ENCODE data around the gene KIF5B.

DNA sequence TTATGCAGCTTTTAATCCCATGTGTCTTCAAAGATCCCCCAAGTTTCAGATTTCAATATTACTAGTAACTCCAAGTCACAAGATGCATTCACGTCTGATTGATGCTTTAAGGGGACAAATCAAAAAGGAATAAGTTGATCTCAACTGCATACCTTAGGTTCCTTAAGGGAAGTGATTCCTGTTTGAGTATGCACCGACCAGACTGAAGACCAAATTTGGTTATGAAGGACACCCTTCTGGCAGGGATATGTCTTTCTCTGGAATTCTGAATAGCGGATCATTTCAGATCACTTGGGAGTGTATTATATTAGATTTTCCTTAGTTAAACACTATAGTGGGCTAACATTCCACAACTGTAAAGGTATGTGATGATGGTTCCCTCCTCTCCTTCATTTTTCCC is 4.3 kb downstream of the KIF5B start:
- TF ChIP-seq, protein P1, sequence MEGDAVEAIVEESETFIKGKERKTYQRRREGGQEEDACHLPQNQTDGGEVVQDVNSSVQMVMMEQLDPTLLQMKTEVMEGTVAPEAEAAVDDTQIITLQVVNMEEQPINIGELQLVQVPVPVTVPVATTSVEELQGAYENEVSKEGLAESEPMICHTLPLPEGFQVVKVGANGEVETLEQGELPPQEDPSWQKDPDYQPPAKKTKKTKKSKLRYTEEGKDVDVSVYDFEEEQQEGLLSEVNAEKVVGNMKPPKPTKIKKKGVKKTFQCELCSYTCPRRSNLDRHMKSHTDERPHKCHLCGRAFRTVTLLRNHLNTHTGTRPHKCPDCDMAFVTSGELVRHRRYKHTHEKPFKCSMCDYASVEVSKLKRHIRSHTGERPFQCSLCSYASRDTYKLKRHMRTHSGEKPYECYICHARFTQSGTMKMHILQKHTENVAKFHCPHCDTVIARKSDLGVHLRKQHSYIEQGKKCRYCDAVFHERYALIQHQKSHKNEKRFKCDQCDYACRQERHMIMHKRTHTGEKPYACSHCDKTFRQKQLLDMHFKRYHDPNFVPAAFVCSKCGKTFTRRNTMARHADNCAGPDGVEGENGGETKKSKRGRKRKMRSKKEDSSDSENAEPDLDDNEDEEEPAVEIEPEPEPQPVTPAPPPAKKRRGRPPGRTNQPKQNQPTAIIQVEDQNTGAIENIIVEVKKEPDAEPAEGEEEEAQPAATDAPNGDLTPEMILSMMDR (IDR thresholded peaks at IDR 0.05), result no peak
- TF ChIP-seq POLR2A (IDR thresholded peaks at IDR 0.05), result no peak

All from thyroid gland (tissue), 4 donors.